ENCODE results near the gene MMP17.
A peak's percentile ranks its signal among the peaks of the same experiment; 100 is the strongest.

Gene MMP17

GRCh38 chr12:131830335-131830913, 2.2 kb downstream of the MMP17 start:
- Histone ChIP-seq H3K36me3 (ENCODE audit: control insufficient read depth in 2 of 2, insufficient read depth in 1 of 2, low read length in 2 of 2) (no peaks in the 10 kb centered on the region), H3K4me3 (ENCODE audit: low read depth, low read length) (peak overlapping the region; percentile 31), H3K9me3 (ENCODE audit: control insufficient read depth, insufficient read depth, low read depth, low read length) (no peaks in the 10 kb centered on the region), H3K27ac (ENCODE audit: extremely low read depth, low read depth, low read length) (no peak overlapping the region), H3K4me1 (ENCODE audit: control insufficient read depth, insufficient read depth, low read length) (peaks cover 6% of the 10 kb centered on the region; the same call in 1 of the 2 replicates)
- ChIA-PET POLR2A (interaction anchor here (0.6 to 2.3 kb wide), 2 partner anchors 17 to 100 kb away, joined by 3 to 7 read pairs; no protein-coding TSS in a partner anchor), CTCF (interaction anchor here (0.6 to 1.1 kb wide), 8 partner anchors 10 to 725 kb away, joined by 3 to 7 read pairs (median 3); no protein-coding TSS in a partner anchor)
- TF ChIP-seq ZNF2 (tag by site-specific recombination; IDR thresholded peaks at IDR 0.05) (0 out of 2 replicates have a peak, but pooled peaks have one; percentile 38), ZNF488 (tag by site-specific recombination; IDR thresholded peaks at IDR 0.05) (no peak), PRDM1 (tag by site-specific recombination; IDR thresholded peaks at IDR 0.05) (no peak), BCL11B (tag by site-specific recombination; IDR thresholded peaks at IDR 0.05; ENCODE audit: low read depth) (no peak), ZNF214 (tag by site-specific recombination; IDR thresholded peaks at IDR 0.05; ENCODE audit: borderline replicate concordance) (no peak), ZNF274 (IDR thresholded peaks at IDR 0.05; ENCODE audit: low read length) (no peak), ZNF274 (tag by site-specific recombination; IDR thresholded peaks at IDR 0.05; ENCODE audit: borderline replicate concordance) (no peak), EGR2 (tag by site-specific recombination; IDR thresholded peaks at IDR 0.05; ENCODE audit: low read depth) (peak; percentile 49), ZNF623 (tag by site-specific recombination; IDR thresholded peaks at IDR 0.05) (no peak), REST (tag by site-specific recombination; IDR thresholded peaks at IDR 0.05) (0 out of 2 replicates have a peak, but pooled peaks have one; percentile 24), MEIS1 (CRISPR knock-in tag; IDR thresholded peaks at IDR 0.05; ENCODE audit: borderline replicate concordance) (no peak), KLF17 (tag by site-specific recombination; IDR thresholded peaks at IDR 0.05) (peak; percentile 66), ZBTB26 (tag by site-specific recombination; optimal IDR thresholded peaks at IDR 0.05) (peak; percentile 77), INSM2 (tag by site-specific recombination; IDR thresholded peaks at IDR 0.05) (no peak), SCRT2 (tag by site-specific recombination; IDR thresholded peaks at IDR 0.05) (no peak), ZXDB (tag by site-specific recombination; IDR thresholded peaks at IDR 0.05) (peak; percentile 54), ZNF514 (tag by site-specific recombination; IDR thresholded peaks at IDR 0.05) (no peak), ZNF335 (tag by site-specific recombination; conservative IDR thresholded peaks at IDR 0.05) (peak; percentile 86), ZNF561 (tag by site-specific recombination; IDR thresholded peaks at IDR 0.05; ENCODE audit: borderline replicate concordance) (peak; percentile 58; the same call in 1 of the 2 replicates), ZNF175 (tag by site-specific recombination; IDR thresholded peaks at IDR 0.05) (no peak), ZNF19 (tag by site-specific recombination; IDR thresholded peaks at IDR 0.05; ENCODE audit: low read depth) (no peak), CTCF (tag by site-specific recombination; IDR thresholded peaks at IDR 0.05) (peak; percentile 81), ZNF146 (tag by site-specific recombination; IDR thresholded peaks at IDR 0.05) (no peak), ZNF707 (tag by site-specific recombination; IDR thresholded peaks at IDR 0.05) (no peak), ZNF571 (tag by site-specific recombination; IDR thresholded peaks at IDR 0.05) (no peak), ZNF580 (tag by site-specific recombination; IDR thresholded peaks at IDR 0.05) (no peak), ZEB2 (tag by site-specific recombination; IDR thresholded peaks at IDR 0.05) (peak; percentile 30; the same call in 1 of the 2 replicates)
